C4-2B (cell line): Measurements from ENCODE around the gene TXLNB.

Source experiments
- ZFX ChIP-seq: fragments of 450-650 bp; IDR thresholded peaks from 2 replicates; pipeline ENCODE4 v1.6.1; 2017
- TF ChIP-seq, protein P1 (sequence below): fragments of 450-650 bp; conservative IDR thresholded peaks from 2 replicates; pipeline ENCODE4 v1.5.1; 2017; ENCODE audit warnings: mild to moderate bottlenecking

DNA sequence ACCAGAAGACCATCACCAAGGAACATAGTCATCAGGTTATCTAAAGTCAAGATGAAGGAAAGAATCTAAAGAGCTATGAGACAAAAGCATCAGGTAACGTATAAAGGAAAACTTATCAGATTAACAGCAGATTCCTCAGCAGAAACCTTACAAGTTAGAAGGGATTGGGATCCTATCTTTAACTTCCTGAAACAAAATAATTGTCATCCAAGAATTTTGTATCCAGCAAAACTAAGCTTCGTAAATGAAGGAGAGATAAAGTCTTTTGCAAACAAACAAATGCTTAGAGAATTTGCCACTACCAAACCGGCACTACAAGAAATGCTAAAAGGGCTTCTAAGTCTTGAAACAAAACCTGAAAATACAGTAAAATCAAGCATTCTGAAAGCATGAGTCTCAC, 86.0 kb downstream of the TXLNB start:
- TF ChIP-seq, protein P1, sequence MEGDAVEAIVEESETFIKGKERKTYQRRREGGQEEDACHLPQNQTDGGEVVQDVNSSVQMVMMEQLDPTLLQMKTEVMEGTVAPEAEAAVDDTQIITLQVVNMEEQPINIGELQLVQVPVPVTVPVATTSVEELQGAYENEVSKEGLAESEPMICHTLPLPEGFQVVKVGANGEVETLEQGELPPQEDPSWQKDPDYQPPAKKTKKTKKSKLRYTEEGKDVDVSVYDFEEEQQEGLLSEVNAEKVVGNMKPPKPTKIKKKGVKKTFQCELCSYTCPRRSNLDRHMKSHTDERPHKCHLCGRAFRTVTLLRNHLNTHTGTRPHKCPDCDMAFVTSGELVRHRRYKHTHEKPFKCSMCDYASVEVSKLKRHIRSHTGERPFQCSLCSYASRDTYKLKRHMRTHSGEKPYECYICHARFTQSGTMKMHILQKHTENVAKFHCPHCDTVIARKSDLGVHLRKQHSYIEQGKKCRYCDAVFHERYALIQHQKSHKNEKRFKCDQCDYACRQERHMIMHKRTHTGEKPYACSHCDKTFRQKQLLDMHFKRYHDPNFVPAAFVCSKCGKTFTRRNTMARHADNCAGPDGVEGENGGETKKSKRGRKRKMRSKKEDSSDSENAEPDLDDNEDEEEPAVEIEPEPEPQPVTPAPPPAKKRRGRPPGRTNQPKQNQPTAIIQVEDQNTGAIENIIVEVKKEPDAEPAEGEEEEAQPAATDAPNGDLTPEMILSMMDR, result no peak
- no peak for TF ChIP-seq ZFX
